GM21367 (cell line): ENCODE measurements around the gene SCAF4.

Source experiments
- ATAC-seq: cut with Tn5 transposase; IDR thresholded peaks from one replicate; pipeline ENCODE4 v1.9.1; 2021; ENCODE audit not compliant: unreplicated experiment

The SCAF4 gene

GRCh38 chr21:31714741-31715365 lies 17.1 kb downstream of the SCAF4 start:
- ATAC-seq: no peak

GRCh38 chr21:31713973-31714740 lies 17.8 kb downstream of the SCAF4 start:
- no peak for ATAC-seq

- ATAC-seq: no peak
Observed at GRCh38 chr21:31713115-31713514, 18.8 kb downstream of the SCAF4 start.

GRCh38 chr21:31711745-31712285 lies 20.1 kb downstream of the SCAF4 start:
- no peak for ATAC-seq

GRCh38 chr21:31711326-31711725 lies 20.6 kb downstream of the SCAF4 start:
- ATAC-seq: no peak

- ATAC-seq: no peak
Observed at GRCh38 chr21:31710586-31710985, 21.3 kb downstream of the SCAF4 start.

- no peak for ATAC-seq
Observed at GRCh38 chr21:31708541-31708940, 23.4 kb downstream of the SCAF4 start.

- ATAC-seq: no peak
Observed at GRCh38 chr21:31707499-31707898, 24.4 kb downstream of the SCAF4 start.

GRCh38 chr21:31706562-31706961 lies 25.4 kb downstream of the SCAF4 start:
- no peak for ATAC-seq

- ATAC-seq: no peak
Observed at GRCh38 chr21:31700040-31700439, 31.9 kb downstream of the SCAF4 start.

GRCh38 chr21:31698461-31698860 lies 33.5 kb downstream of the SCAF4 start:
- ATAC-seq: no peak

- ATAC-seq: no peak
Observed at GRCh38 chr21:31696424-31696823, 35.5 kb downstream of the SCAF4 start.

GRCh38 chr21:31693222-31693621 lies 38.7 kb downstream of the SCAF4 start:
- no peak for ATAC-seq

- ATAC-seq: no peak
Observed at GRCh38 chr21:31688603-31689368, 43.1 kb downstream of the SCAF4 start.

- ATAC-seq: no peak
Observed at GRCh38 chr21:31687108-31687507, 44.8 kb downstream of the SCAF4 start.

GRCh38 chr21:31686272-31686915 lies 45.5 kb downstream of the SCAF4 start:
- ATAC-seq: no peak

GRCh38 chr21:31684918-31685317 lies 47.0 kb downstream of the SCAF4 start:
- ATAC-seq: no peak

GRCh38 chr21:31683029-31683428 lies 48.9 kb downstream of the SCAF4 start:
- no peak for ATAC-seq

- no peak for ATAC-seq
Observed at GRCh38 chr21:31682620-31683019, 49.3 kb downstream of the SCAF4 start.

GRCh38 chr21:31678478-31678877 lies 53.4 kb downstream of the SCAF4 start:
- ATAC-seq: no peak

- ATAC-seq: no peak
Observed at GRCh38 chr21:31677047-31677446, 54.9 kb downstream of the SCAF4 start.
